ENCODE measurements around the gene RARB.

The RARB gene

GRCh38 chr3:25429361-25430286 lies 1.6 kb downstream of the RARB start (continued):
- TF ChIP-seq ZNF449 (tag by site-specific recombination; IDR thresholded peaks at IDR 0.05) = no peak
- peak; percentile 85 for TF ChIP-seq SCRT2 (tag by site-specific recombination; IDR thresholded peaks at IDR 0.05)
- no peak for TF ChIP-seq ZSCAN5A (tag by site-specific recombination; IDR thresholded peaks at IDR 0.05)
- TF ChIP-seq ZBTB11 (tag by site-specific recombination; conservative IDR thresholded peaks at IDR 0.05; ENCODE audit: low read depth) = no peak
- TF ChIP-seq ELK4 (IDR thresholded peaks at IDR 0.05; ENCODE audit: borderline replicate concordance, low read depth, low read length) = no peak
- no peak for TF ChIP-seq ZSCAN16 (tag by site-specific recombination; IDR thresholded peaks at IDR 0.05)
- TF ChIP-seq ZNF426 (tag by site-specific recombination; IDR thresholded peaks at IDR 0.05) = no peak
- no peak for TF ChIP-seq ZNF677 (tag by site-specific recombination; IDR thresholded peaks at IDR 0.05)
- TF ChIP-seq ZNF664 (tag by site-specific recombination; IDR thresholded peaks at IDR 0.05) = no peak
- no peak for TF ChIP-seq ZNF19 (tag by site-specific recombination; IDR thresholded peaks at IDR 0.05; ENCODE audit: low read depth)

- Histone ChIP-seq H3K4me1 (ENCODE audit: control insufficient read depth, insufficient read depth, low read length) (peaks cover 9% of the 10 kb centered on the region), H3K4me3 (ENCODE audit: low read depth, low read length) (peak overlapping the region; percentile 56), H3K9me3 (ENCODE audit: control insufficient read depth, insufficient read depth, low read depth, low read length) (no peaks in the 10 kb centered on the region), H3K27ac (ENCODE audit: extremely low read depth, low read depth, low read length) (peak overlapping the region; percentile 98; the same call in 1 of the 2 replicates), H3K36me3 (ENCODE audit: control insufficient read depth in 2 of 2, insufficient read depth in 1 of 2, low read length in 2 of 2) (no peaks in the 10 kb centered on the region)
- ChIA-PET CTCF (interaction anchor here (0.8 to 1.0 kb wide), 2 partner anchors 13 to 148 kb away, joined by 3 to 4 read pairs; no protein-coding TSS in a partner anchor), POLR2A (no interaction called here)
- TF ChIP-seq TCF7L2 (IDR thresholded peaks at IDR 0.05; ENCODE audit: borderline replicate concordance, low read depth, low read length) = peak; percentile 74; the same call in 1 of the 2 replicates
- 0 out of 2 replicates have a peak, but pooled peaks have one; percentile 30 for TF ChIP-seq PRDM1 (tag by site-specific recombination; IDR thresholded peaks at IDR 0.05)
- TF ChIP-seq RBAK (tag by site-specific recombination; IDR thresholded peaks at IDR 0.05) = no peak
- peak; percentile 64; the same call in 1 of the 2 replicates for TF ChIP-seq ZNF362 (tag by site-specific recombination; IDR thresholded peaks at IDR 0.05)
- no peak for TF ChIP-seq ZNF701 (tag by site-specific recombination; IDR thresholded peaks at IDR 0.05)
- 0 out of 2 replicates have a peak, but pooled peaks have one; percentile 4 for TF ChIP-seq GLI2 (tag by site-specific recombination; IDR thresholded peaks at IDR 0.05; ENCODE audit: borderline replicate concordance, low read depth)
- no peak for TF ChIP-seq ZNF626 (tag by site-specific recombination; IDR thresholded peaks at IDR 0.05)
- no peak for TF ChIP-seq ZNF560 (tag by site-specific recombination; IDR thresholded peaks at IDR 0.05; ENCODE audit: borderline replicate concordance)
- no peak for TF ChIP-seq ZNF132 (tag by site-specific recombination; IDR thresholded peaks at IDR 0.05; ENCODE audit: borderline replicate concordance)
- TF ChIP-seq ZNF146 (tag by site-specific recombination; IDR thresholded peaks at IDR 0.05) = no peak
- no peak for TF ChIP-seq ZNF658 (tag by site-specific recombination; IDR thresholded peaks at IDR 0.05)
- no peak for TF ChIP-seq ZFHX2 (tag by site-specific recombination; conservative IDR thresholded peaks at IDR 0.05)
- TF ChIP-seq MEIS1 (CRISPR knock-in tag; IDR thresholded peaks at IDR 0.05; ENCODE audit: borderline replicate concordance) = no peak
- TF ChIP-seq SCRT1 (tag by site-specific recombination; IDR thresholded peaks at IDR 0.05; ENCODE audit: borderline replicate concordance) = no peak
- TF ChIP-seq ZNF211 (tag by site-specific recombination; IDR thresholded peaks at IDR 0.05; ENCODE audit: low read depth) = no peak
- TF ChIP-seq ZXDB (tag by site-specific recombination; IDR thresholded peaks at IDR 0.05) = peak; percentile 67
- TF ChIP-seq SCRT2 (tag by site-specific recombination; IDR thresholded peaks at IDR 0.05) = no peak
These were observed 2.3 kb downstream of the RARB start for GRCh38 chr3:25430287-25430934.
